IPS DF 4.7 (cell line): ENCODE results near the gene MINPP1.
"Not testable (repeated sequence)": the region's sequence is repeated elsewhere in the genome, so short reads cannot be mapped to it uniquely, and the experiment has no call there.

Experiments
- DNase-seq: peaks from one replicate; pipeline ENCODE4 v3.0.0-alpha.2; 2013; ENCODE audit warnings: low spot score; ENCODE audit errors: extremely low read depth

Gene MINPP1

GRCh38 chr10:87565010-87565409 lies 60.3 kb downstream of the MINPP1 start:
- no peak for DNase-seq

- DNase-seq = no peak
These were observed 71.2 kb downstream of the MINPP1 start for GRCh38 chr10:87575851-87576250.

DNA sequence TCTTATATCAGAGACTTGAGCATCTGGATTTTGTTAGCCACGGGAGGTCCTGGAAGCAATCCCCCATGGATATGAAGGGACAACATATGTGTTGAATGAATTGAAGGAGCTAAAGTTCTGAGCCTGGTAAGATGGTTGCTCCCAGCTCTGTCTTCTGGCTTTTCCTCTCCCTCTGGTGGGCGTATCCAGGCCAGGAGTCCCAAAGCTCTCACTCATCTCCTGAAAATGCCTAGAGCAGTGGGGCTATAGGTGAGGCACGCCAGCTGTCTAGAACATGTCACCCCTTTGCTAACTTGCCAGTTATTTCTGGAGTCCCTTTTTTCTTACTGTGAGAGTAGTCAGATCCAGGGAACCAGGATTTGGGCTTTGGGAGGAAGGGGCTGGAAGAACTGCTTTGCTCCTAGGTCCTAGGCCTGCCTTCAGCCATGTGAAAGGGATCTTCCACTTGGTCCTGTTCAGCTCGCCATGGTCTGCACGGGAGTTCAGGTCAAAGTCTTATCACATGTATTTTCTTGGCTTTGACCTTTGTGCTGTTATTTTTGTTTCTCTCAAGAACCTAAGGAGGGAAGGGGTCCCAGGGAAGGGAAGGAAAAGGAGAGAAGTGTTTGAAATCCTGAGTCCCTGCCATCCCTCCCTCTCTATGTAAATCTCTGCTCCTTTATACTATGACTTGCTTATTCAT lies 73.6 kb downstream of the MINPP1 start:
- no peak for DNase-seq

- DNase-seq = no peak
These were observed 74.2 kb downstream of the MINPP1 start for GRCh38 chr10:87578842-87579401.

DNA sequence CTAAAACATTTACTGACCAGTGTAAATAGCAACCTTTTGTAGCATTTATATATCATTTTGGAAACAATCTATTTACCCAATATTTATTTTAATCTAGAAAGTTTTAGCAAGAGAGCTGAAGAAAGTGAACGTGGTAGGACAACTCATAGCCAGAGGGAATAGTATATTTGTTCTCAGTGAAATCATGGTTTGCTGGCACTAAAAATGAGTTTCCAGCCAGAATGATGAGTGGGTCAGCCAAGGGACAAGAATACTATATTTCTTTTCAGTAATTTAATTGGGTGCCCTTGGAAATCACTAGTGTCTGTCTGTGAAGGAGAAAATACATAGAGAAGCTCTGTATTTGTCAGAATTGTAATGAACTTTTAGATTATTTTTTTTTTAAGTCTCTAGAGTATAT lies 74.9 kb downstream of the MINPP1 start:
- no peak for DNase-seq

- no peak for DNase-seq
These were observed 75.3 kb downstream of the MINPP1 start for GRCh38 chr10:87580016-87580415.

DNA sequence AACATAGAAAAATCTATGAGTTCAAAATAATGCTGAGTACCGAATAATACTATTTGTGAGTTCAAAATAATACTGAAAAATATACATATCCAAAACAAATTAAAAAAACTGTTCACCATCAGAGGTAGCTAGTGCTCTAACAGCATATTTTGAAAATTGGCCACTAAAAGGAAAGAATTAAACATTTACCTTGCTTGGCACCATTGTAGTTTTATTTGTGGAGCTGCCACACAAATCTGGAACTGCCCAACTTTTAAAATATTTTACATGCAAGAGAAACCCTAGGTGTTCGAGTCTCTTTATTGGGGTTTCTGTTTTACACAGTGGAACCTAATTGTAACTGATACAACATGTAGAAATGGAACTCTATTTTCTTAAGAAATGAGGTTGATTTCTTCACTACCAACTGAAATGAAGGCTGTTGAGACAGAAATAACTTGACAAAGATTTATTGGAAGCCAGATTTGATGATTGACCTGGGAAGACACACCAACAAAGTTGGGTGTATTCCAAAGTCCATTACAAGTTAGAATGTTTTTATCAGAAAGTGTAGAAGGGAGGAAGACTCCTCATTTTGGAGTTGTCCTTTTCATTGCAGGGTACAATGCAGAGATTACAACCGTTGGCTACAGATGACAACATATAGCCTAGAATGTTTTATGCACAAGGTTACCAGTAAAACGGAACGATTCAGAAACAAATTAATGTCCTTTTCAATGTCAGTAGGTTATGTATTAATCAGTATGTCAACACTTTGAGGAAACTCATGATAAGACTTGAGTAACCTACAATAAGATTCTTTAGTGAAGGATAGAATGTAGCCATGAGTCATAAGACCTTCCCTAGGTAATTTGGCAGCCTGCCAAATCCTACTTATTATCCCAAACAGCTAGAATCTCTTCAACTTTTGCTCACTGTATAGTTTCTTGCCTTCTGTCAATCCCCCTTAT lies 81.1 kb downstream of the MINPP1 start:
- DNase-seq = no peak

DNA sequence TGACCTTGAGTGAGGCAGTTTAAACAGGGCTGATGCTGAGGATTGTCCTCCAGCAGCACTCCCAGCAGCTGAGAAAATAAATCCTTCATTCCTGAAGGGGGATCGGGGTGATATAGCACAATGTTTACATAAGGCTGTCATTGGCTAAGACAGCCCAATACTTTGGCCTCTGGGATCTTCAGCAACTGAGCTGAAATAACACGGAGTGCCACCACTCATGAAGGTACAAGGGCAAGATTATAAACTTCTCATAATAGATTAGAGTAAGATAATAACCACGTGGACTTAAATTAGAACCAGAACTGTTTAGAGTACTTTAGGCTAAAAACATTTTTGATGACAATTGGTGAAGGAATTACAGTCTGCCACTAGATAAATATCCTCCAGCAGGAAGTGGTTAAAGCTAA lies 85.0 kb downstream of the MINPP1 start:
- DNase-seq = no peak

- DNase-seq = no peak
These were observed 86.3 kb downstream of the MINPP1 start for GRCh38 chr10:87590705-87591588.

GRCh38 chr10:87591589-87591886 lies 86.8 kb downstream of the MINPP1 start:
- DNase-seq = no peak

DNA sequence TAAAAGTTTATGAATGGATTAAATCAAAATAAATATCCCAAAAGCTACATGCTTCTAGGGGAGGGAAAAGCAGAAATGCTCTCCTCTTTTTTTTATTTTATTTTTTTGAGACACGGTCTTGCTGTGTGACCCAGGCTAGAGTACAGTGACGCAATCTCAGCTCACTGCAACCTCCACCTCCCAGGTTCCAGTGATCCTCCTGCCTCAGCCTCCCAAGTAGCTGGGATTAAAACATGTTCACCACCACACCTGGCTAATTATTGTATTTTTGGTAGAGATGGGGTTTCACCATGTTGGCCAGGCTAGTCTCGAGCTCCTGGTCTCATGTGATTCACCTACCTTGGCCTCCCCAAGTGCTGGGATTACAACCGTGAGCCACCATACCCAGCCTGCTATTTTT lies 88.2 kb downstream of the MINPP1 start:
- DNase-seq = not testable (repeated sequence)

- DNase-seq = no peak
These were observed 89.0 kb downstream of the MINPP1 start for GRCh38 chr10:87593702-87594101.

GRCh38 chr10:87594181-87594580 lies 89.5 kb downstream of the MINPP1 start:
- no peak for DNase-seq

GRCh38 chr10:87594864-87595263 lies 90.2 kb downstream of the MINPP1 start:
- DNase-seq = no peak

- no peak for DNase-seq
These were observed 91.7 kb downstream of the MINPP1 start for GRCh38 chr10:87596351-87596750.

- DNase-seq = no peak
These were observed 94.0 kb downstream of the MINPP1 start for GRCh38 chr10:87598700-87599099.

DNA sequence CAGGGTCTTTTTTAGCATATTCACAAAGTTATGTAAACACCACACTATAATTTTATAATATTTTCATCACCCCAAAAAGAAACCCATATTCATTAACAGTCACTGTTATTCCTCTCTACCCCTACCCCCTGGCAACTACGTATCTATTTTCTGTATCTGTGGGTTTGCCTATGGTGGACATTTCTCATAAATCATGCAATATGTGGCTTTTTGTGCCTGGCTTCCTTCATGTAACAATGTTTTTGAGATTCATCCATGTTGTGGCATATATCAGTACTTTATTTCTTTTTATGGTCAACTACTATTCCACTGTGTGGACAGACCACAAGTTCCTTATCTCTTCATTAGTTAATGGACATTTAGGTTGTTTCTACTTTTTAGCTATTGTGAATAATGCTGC lies 95.9 kb downstream of the MINPP1 start:
- DNase-seq = no peak
